HEK293T (cell line): ENCODE measurements around the gene KLHDC10.

Source experiments
- HDGF ChIP-seq: fragments of 450-650 bp; IDR thresholded peaks from 2 replicates; pipeline ENCODE4 v1.6.1; 2017; ENCODE audit warnings: antibody characterized with exemption, borderline replicate concordance
- NFRKB ChIP-seq: fragments of 450-650 bp; IDR thresholded peaks from 2 replicates; pipeline ENCODE4 v1.6.1; 2016; ENCODE audit warnings: mild to moderate bottlenecking, moderate library complexity
- TARDBP ChIP-seq: fragments of 450-650 bp; IDR thresholded peaks from 2 replicates; pipeline ENCODE4 v1.6.1; 2016

GRCh38 chr7:130131964-130132875, 61.9 kb downstream of the KLHDC10 start:
- TF ChIP-seq TARDBP (no peak), NFRKB (no peak), HDGF (no peak)
